ENCODE data around the gene PSG7.
"Not testable (repeated sequence)": the region's sequence is repeated elsewhere in the genome, so short reads cannot be mapped to it uniquely, and the experiment has no call there.

- TF ChIP-seq CTCF (IDR thresholded peaks at IDR 0.05; ENCODE audit: borderline replicate concordance, extremely low read depth, low read length, poor library complexity, severe bottlenecking); EZH2 (IDR thresholded peaks at IDR 0.05; ENCODE audit: borderline replicate concordance, low read depth, low read length, severe bottlenecking): not testable (repeated sequence)
Measured at GRCh38 chr19:42937107-42937506, at the start of gene PSG7.
